Ishikawa (cell line): ENCODE measurements around the gene RELB.

Experiments
- EGR1 ChIP-seq: IDR thresholded peaks from 2 replicates; pipeline ENCODE4 v1.6.1; 2012
- RAD21 ChIP-seq: IDR thresholded peaks from 2 replicates; pipeline ENCODE4 v1.6.1; 2012; ENCODE audit warnings: low read depth
- TCF12 ChIP-seq: IDR thresholded peaks from 2 replicates; pipeline ENCODE4 v1.6.1; 2012; ENCODE audit warnings: low read depth
- TF ChIP-seq, protein P1 (sequence below): IDR thresholded peaks from 2 replicates; pipeline ENCODE4 v1.6.1; 2012; ENCODE audit warnings: low read depth, mild to moderate bottlenecking

DNA sequence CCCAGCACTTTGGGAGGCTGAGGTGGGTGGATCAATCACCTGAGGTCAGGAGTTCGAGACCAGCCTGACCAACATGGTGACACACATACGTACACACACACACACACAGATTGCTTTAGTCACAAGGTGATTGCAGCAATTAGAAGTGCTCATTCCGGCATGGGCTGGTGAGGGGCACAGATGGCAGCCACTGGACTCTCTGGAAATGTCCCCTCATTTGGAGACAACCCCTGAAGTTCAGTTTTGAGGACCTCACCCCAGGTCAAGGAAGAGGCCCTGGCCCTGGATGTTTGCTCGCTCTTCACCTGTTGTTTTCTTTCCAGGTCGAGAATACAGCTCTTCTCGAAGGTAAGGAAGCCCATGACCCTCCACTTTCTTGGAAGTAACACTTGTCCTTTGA is 69.0 kb downstream of the RELB start:
- TF ChIP-seq, protein P1, sequence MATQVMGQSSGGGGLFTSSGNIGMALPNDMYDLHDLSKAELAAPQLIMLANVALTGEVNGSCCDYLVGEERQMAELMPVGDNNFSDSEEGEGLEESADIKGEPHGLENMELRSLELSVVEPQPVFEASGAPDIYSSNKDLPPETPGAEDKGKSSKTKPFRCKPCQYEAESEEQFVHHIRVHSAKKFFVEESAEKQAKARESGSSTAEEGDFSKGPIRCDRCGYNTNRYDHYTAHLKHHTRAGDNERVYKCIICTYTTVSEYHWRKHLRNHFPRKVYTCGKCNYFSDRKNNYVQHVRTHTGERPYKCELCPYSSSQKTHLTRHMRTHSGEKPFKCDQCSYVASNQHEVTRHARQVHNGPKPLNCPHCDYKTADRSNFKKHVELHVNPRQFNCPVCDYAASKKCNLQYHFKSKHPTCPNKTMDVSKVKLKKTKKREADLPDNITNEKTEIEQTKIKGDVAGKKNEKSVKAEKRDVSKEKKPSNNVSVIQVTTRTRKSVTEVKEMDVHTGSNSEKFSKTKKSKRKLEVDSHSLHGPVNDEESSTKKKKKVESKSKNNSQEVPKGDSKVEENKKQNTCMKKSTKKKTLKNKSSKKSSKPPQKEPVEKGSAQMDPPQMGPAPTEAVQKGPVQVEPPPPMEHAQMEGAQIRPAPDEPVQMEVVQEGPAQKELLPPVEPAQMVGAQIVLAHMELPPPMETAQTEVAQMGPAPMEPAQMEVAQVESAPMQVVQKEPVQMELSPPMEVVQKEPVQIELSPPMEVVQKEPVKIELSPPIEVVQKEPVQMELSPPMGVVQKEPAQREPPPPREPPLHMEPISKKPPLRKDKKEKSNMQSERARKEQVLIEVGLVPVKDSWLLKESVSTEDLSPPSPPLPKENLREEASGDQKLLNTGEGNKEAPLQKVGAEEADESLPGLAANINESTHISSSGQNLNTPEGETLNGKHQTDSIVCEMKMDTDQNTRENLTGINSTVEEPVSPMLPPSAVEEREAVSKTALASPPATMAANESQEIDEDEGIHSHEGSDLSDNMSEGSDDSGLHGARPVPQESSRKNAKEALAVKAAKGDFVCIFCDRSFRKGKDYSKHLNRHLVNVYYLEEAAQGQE: no peak
- no peak for TF ChIP-seq RAD21
- TF ChIP-seq TCF12: no peak
- TF ChIP-seq EGR1: no peak
